BJ (cell line): ENCODE measurements around the gene KDM1A. TPM values are rescaled to one million over a fixed set of nuclear protein-coding genes. Genes with fewer than 3 reads are reported as not detected.

ENCODE experiments used
- CTCF ChIA-PET: fragments of 350-600 bp; formaldehyde crosslinking; extraction: SDS; loops from one replicate; lab custom pipeline; 2021; ENCODE audit warnings: antibody characterized with exemption, inconsistent platforms; lab: Yijun Ruan, JAX
- POLR2A ChIA-PET: fragments of 300-600 bp; sonication (Branson Sonifier 250); formaldehyde crosslinking; extraction: SDS; loops from one replicate; lab custom pipeline; 2021; ENCODE audit warnings: antibody characterized with exemption; lab: Charles Lee
- DNase-seq: peaks from one replicate; pipeline ENCODE4 v3.0.0-alpha.2; 2011; ENCODE audit warnings: low read depth
- H3K27me3 ChIP-seq: 2 replicates; pipeline ENCODE4 v1.6.0; 2011; ENCODE audit warnings: low read length; ENCODE audit not compliant: control insufficient read depth, insufficient read depth
- H3K36me3 ChIP-seq: 2 replicates; pipeline ENCODE4 v1.5.1; 2011; ENCODE audit warnings: low read length; ENCODE audit not compliant: control insufficient read depth, insufficient read depth
- H3K4me3 ChIP-seq: 2 replicates; pipeline ENCODE4 v1.5.1; 2011; ENCODE audit warnings: low read depth, mild to moderate bottlenecking, control low read depth, low read length
- polyA plus RNA-seq: library from polyadenylated mRNA; depleted of rRNA; stranded (reverse); fragments of >200 nt; gene quantifications from 2 replicates; pipeline ENCODE4 v1.2.3, GENCODE V29; 2011
- TF ChIP-seq, protein P1 (sequence below): IDR thresholded peaks from 2 replicates; pipeline ENCODE4 v1.5.1; 2011; ENCODE audit warnings: low read depth, mild to moderate bottlenecking, control low read depth, inconsistent platforms, low read length, moderate library complexity; ENCODE audit not compliant: insufficient read depth

KDM1A gene
- polyA plus RNA-seq, 1 experiment = 52.2 TPM

- Histone ChIP-seq H3K27me3 (no peaks in the 10 kb centered on the region), H3K36me3 (no peaks in the 10 kb centered on the region), H3K4me3 (peak overlapping the region; percentile 93)
- CTCF ChIA-PET = no interaction called here
- no peak for DNase-seq
- TF ChIP-seq, protein P1, sequence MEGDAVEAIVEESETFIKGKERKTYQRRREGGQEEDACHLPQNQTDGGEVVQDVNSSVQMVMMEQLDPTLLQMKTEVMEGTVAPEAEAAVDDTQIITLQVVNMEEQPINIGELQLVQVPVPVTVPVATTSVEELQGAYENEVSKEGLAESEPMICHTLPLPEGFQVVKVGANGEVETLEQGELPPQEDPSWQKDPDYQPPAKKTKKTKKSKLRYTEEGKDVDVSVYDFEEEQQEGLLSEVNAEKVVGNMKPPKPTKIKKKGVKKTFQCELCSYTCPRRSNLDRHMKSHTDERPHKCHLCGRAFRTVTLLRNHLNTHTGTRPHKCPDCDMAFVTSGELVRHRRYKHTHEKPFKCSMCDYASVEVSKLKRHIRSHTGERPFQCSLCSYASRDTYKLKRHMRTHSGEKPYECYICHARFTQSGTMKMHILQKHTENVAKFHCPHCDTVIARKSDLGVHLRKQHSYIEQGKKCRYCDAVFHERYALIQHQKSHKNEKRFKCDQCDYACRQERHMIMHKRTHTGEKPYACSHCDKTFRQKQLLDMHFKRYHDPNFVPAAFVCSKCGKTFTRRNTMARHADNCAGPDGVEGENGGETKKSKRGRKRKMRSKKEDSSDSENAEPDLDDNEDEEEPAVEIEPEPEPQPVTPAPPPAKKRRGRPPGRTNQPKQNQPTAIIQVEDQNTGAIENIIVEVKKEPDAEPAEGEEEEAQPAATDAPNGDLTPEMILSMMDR = no peak
- POLR2A ChIA-PET = interaction anchor here (0.6 kb wide), 1 partner anchor 960 kb away, joined by 3 read pairs; no protein-coding TSS in a partner anchor
Measured at GRCh38 chr1:23019863-23020625, 776 bp downstream of the KDM1A start.

- H3K36me3 ChIP-seq = no peaks in the 10 kb centered on the region
- CTCF ChIA-PET = no interaction called here
- H3K27me3 ChIP-seq = no peaks in the 10 kb centered on the region
- DNase-seq = no peak
- TF ChIP-seq, protein P1 = no peak
- peak overlapping the region; percentile 93 for H3K4me3 ChIP-seq
- POLR2A ChIA-PET = interaction anchor here (0.6 kb wide), 1 partner anchor 960 kb away, joined by 3 read pairs; no protein-coding TSS in a partner anchor
Measured at GRCh38 chr1:23020706-23021405, 1.6 kb downstream of the KDM1A start.

DNA sequence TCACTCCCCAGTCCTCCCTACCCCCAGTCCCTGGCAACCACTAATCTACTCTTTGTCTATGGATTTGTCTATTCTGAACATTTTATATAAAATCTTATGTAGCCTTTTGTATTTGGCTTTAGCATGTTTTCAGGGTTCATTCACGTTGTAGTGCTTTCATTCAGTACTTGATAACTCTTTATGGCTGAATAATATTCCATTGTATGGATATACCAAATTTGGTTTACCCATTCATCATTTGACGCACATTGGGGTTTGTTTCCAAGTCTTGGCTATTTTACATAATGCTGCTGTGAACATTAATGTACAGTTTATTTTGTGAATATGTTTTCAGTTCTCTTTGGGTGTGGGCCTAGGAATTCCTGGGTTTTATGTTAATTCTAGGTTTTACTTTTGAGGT is 2.6 kb downstream of the KDM1A start:
- Histone ChIP-seq H3K36me3 (no peaks in the 10 kb centered on the region), H3K4me3 (no peak overlapping the region), H3K27me3 (no peaks in the 10 kb centered on the region)
- POLR2A ChIA-PET = no interaction called here
- DNase-seq = no peak
- CTCF ChIA-PET = no interaction called here
- TF ChIP-seq, protein P1 = no peak

DNA sequence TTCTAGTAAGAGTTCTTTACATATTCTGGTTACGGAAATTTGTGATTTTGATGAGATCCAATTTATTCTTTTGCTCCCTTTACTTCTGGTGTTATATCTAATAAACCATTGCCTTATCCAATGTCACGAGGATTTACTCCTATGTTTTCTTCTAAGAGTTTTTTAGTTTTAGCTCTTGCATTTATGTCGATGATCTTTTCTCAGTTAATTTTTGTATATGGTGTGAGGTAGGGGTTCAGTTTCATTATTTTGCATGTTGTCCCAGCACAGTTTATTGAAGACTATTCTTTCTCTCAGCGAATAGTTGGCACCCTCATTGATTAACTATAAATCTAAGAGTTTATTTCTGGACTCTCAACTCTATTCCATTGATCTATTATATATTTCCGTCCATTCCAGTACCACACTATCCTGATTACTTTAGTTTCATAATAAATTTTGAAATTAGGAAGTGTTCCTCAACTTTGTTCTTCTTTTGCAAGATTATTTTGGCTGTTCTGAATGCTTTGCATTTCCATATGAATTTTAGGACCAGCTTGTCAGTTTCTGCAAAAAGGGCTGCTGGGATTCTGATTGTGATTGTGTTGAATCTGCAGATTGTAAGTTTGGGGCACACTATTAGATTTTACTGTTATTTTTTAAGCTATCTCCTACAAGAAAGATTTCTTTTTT is 4.0 kb downstream of the KDM1A start:
- DNase-seq = no peak
- Histone ChIP-seq H3K27me3 (no peaks in the 10 kb centered on the region), H3K36me3 (no peaks in the 10 kb centered on the region), H3K4me3 (no peak overlapping the region)
- TF ChIP-seq, protein P1 = no peak
- ChIA-PET POLR2A (no interaction called here), CTCF (interaction anchor here (1.5 kb wide), 1 partner anchor 14 kb away, joined by 5 read pairs; no protein-coding TSS in a partner anchor)
